Esophagus squamous epithelium (tissue), 5 donors: Measurements from ENCODE around the gene IL1RAPL2. TPM values are rescaled to one million over a fixed set of nuclear protein-coding genes. Genes with fewer than 3 reads are reported as not detected.

Source experiments
- DNase-seq: peaks from one replicate; lab custom pipeline; 2025; lab: John Stamatoyannopoulos, UW
- H3K27ac ChIP-seq, 4 donors: fragments of 200-600 bp; sonication (generic); one replicate each; pipeline ENCODE4 v1.5.1; 2016 to 2019; ENCODE audit warnings: mild to moderate bottlenecking in 1 of 4
- H3K27me3 ChIP-seq, 4 donors: fragments of 200-600 bp; sonication (generic); 1 replicate in 3 of 4; 2 replicates in 1 of 4; pipeline versions ENCODE4 v1.5.1 to v1.6.0; 2017 to 2021; ENCODE audit warnings: antibody characterized with exemption in 1 of 4
- H3K36me3 ChIP-seq, 3 donors: fragments of 200-600 bp; sonication (generic); one replicate each; pipeline ENCODE4 v1.5.1; 2016 to 2019
- H3K4me1 ChIP-seq, 3 donors: fragments of 200-600 bp; sonication (generic); one replicate each; pipeline ENCODE4 v1.5.1; 2017 to 2019
- H3K4me3 ChIP-seq, 4 donors: fragments of 200-600 bp; sonication (generic); 1 replicate in 3 of 4; 2 replicates in 1 of 4; pipeline ENCODE4 v1.5.1; 2016 to 2019; ENCODE audit warnings: mild to moderate bottlenecking in 2 of 4, moderate library complexity in 1 of 4
- H3K9me3 ChIP-seq, 3 donors: fragments of 200-600 bp; sonication (generic); one replicate each; pipeline ENCODE4 v1.5.1; 2016 to 2019
- CTCF ChIP-seq, 6 experiments: fragments of 450-650 bp in 4 of 6; fragments of 200-600 bp in 2 of 6; sonication (generic) in 2 of 6; IDR thresholded peaks; one replicate each; pipeline ENCODE4 v1.5.1; 2016 to 2019; ENCODE audit warnings: antibody characterized with exemption in 6 of 6, mild to moderate bottlenecking in 4 of 6, moderate library complexity in 4 of 6
- POLR2A ChIP-seq, 4 donors: fragments of 450-650 bp; IDR thresholded peaks; one replicate each; pipeline ENCODE4 v1.6.1; 2017; ENCODE audit warnings: antibody characterized with exemption in 4 of 4, mild to moderate bottlenecking in 4 of 4, moderate library complexity in 3 of 4
- WGBS, 2 donors: methylation state at CpG; one replicate each; pipeline ENCODE4 v1.1.5; 2018; 5-methylcytosine and 5-hydroxymethylcytosine counted together
- intact Hi-C: fragments of 100-400 bp; cut with DNase I; formaldehyde crosslinking; loops from one replicate; pipeline ENCODE4 v1.15.0; 2022
- total RNA-seq, 4 donors: library from RNA; depleted of rRNA; stranded (reverse); fragments of >200 nt; gene quantifications; one replicate each; pipeline ENCODE4 v1.1.0, GENCODE V29; 2016
- donor health status: DM: yes; HTN: yes; CAD: no.

The IL1RAPL2 gene
- total RNA-seq, 4 donors from 2014 or later, result 0.09 TPM; not detected in 3

GRCh38 chrX:105331244-105331643, 765.2 kb downstream of the IL1RAPL2 start:
- no peak overlapping the region for H3K4me3 ChIP-seq
- H3K27ac ChIP-seq, result no peak overlapping the region
- H3K36me3 ChIP-seq, result no peaks in the 10 kb centered on the region
- DNase-seq, result no peak
- H3K27me3 ChIP-seq, result no peaks in the 10 kb centered on the region
- no peak for TF ChIP-seq POLR2A (IDR thresholded peaks at IDR 0.05)
- TF ChIP-seq CTCF (IDR thresholded peaks at IDR 0.05), result no peak
- no peaks in the 10 kb centered on the region for H3K4me1 ChIP-seq
- intact Hi-C loops, result no loop called here
- no peaks in the 10 kb centered on the region for H3K9me3 ChIP-seq
- 57 to 67% methylated on average over 1 of the region's 1 CpG for WGBS, 2 donors

GRCh38 chrX:105347373-105347772, 781.4 kb downstream of the IL1RAPL2 start:
- Histone ChIP-seq H3K27ac (no peak overlapping the region), H3K27me3 (no peaks in the 10 kb centered on the region), H3K4me3 (no peak overlapping the region), H3K4me1 (no peaks in the 10 kb centered on the region), H3K9me3 (no peaks in the 10 kb centered on the region), H3K36me3 (no peaks in the 10 kb centered on the region)
- TF ChIP-seq POLR2A (IDR thresholded peaks at IDR 0.05) (no peak), CTCF (IDR thresholded peaks at IDR 0.05) (no peak)
- intact Hi-C loops, result no loop called here
- 78 to 92% methylated on average over 2 to 3 of the region's 3 CpGs for WGBS, 2 donors
- no peak for DNase-seq

GRCh38 chrX:105349476-105349875, 783.5 kb downstream of the IL1RAPL2 start:
- no peak for DNase-seq
- H3K36me3 ChIP-seq, result no peaks in the 10 kb centered on the region
- no peaks in the 10 kb centered on the region for H3K4me1 ChIP-seq
- TF ChIP-seq CTCF (IDR thresholded peaks at IDR 0.05) (no peak), POLR2A (IDR thresholded peaks at IDR 0.05) (no peak)
- intact Hi-C loops, result no loop called here
- no peaks in the 10 kb centered on the region for H3K9me3 ChIP-seq
- H3K4me3 ChIP-seq, result no peak overlapping the region
- no peak overlapping the region for H3K27ac ChIP-seq
- H3K27me3 ChIP-seq, result no peaks in the 10 kb centered on the region

GRCh38 chrX:105375816-105376215, 809.8 kb downstream of the IL1RAPL2 start:
- Histone ChIP-seq H3K27me3 (no peaks in the 10 kb centered on the region), H3K4me3 (no peak overlapping the region), H3K36me3 (no peaks in the 10 kb centered on the region), H3K9me3 (no peaks in the 10 kb centered on the region), H3K4me1 (no peaks in the 10 kb centered on the region), H3K27ac (no peak overlapping the region)
- intact Hi-C loops, result no loop called here
- 17 to 24% methylated on average over 2 of the region's 2 CpGs for WGBS, 2 donors
- DNase-seq, result no peak
- TF ChIP-seq CTCF (IDR thresholded peaks at IDR 0.05) (no peak), POLR2A (IDR thresholded peaks at IDR 0.05) (no peak)

- Histone ChIP-seq H3K4me3 (no peak overlapping the region), H3K27ac (no peak overlapping the region), H3K27me3 (no peaks in the 10 kb centered on the region), H3K9me3 (no peaks in the 10 kb centered on the region), H3K36me3 (no peaks in the 10 kb centered on the region), H3K4me1 (no peaks in the 10 kb centered on the region)
- DNase-seq, result no peak
- TF ChIP-seq POLR2A (IDR thresholded peaks at IDR 0.05), result no peak
- 63 to 92% methylated on average over 1 of the region's 1 CpG for WGBS, 2 donors
- intact Hi-C loops, result no loop called here
Measured at GRCh38 chrX:105424729-105425128, 858.7 kb downstream of the IL1RAPL2 start.

- H3K27ac ChIP-seq, result no peak overlapping the region
- no peaks in the 10 kb centered on the region for H3K9me3 ChIP-seq
- H3K4me3 ChIP-seq, result no peak overlapping the region
- H3K36me3 ChIP-seq, result no peaks in the 10 kb centered on the region
- intact Hi-C loops, result no loop called here
- no peaks in the 10 kb centered on the region for H3K27me3 ChIP-seq
- H3K4me1 ChIP-seq, result no peaks in the 10 kb centered on the region
- DNase-seq, result no peak
- TF ChIP-seq CTCF (IDR thresholded peaks at IDR 0.05) (no peak), POLR2A (IDR thresholded peaks at IDR 0.05) (no peak)
Measured at GRCh38 chrX:105451401-105451800, 885.4 kb downstream of the IL1RAPL2 start.
